ENCODE measurements around the gene TFDP1.
"Not testable (repeated sequence)": the region's sequence is repeated elsewhere in the genome, so short reads cannot be mapped to it uniquely, and the experiment has no call there.

TFDP1 gene

GRCh38 chr13:113589961-113590339, 5.4 kb downstream of the TFDP1 start:
- Histone ChIP-seq H3K27ac (ENCODE audit: low read depth, low read length) (no peak overlapping the region), H3K4me1 (ENCODE audit: control insufficient read depth, insufficient read depth, low read length) (no peaks in the 10 kb centered on the region), H3K36me3 (ENCODE audit: control insufficient read depth, insufficient read depth, low read length) (peaks cover 58% of the 10 kb centered on the region), H3K27me3 (ENCODE audit: control insufficient read depth, insufficient read depth, low read length) (no peaks in the 10 kb centered on the region), H3K9ac (ENCODE audit: low read depth, low read length) (no peak overlapping the region), H3K4me3 (ENCODE audit: low read depth, low read length) (no peak overlapping the region), H3K9me3 (ENCODE audit: control insufficient read depth, insufficient read depth, low read length) (no peaks in the 10 kb centered on the region)

- no peaks in the 10 kb centered on the region for H3K27me3 ChIP-seq (ENCODE audit: control insufficient read depth, insufficient read depth, low read length)
- no peaks in the 10 kb centered on the region for H3K4me1 ChIP-seq (ENCODE audit: control insufficient read depth, insufficient read depth, low read length)
- H3K27ac ChIP-seq (ENCODE audit: low read depth, low read length), result no peak overlapping the region
- H3K9ac ChIP-seq (ENCODE audit: low read depth, low read length), result no peak overlapping the region
- no peak overlapping the region for H3K4me3 ChIP-seq (ENCODE audit: low read depth, low read length)
- no peaks in the 10 kb centered on the region for H3K9me3 ChIP-seq (ENCODE audit: control insufficient read depth, insufficient read depth, low read length)
- peaks cover 64% of the 10 kb centered on the region for H3K36me3 ChIP-seq (ENCODE audit: control insufficient read depth, insufficient read depth, low read length)
These were observed 7.2 kb downstream of the TFDP1 start for GRCh38 chr13:113591750-113592149.

- Histone ChIP-seq H3K27me3 (ENCODE audit: control insufficient read depth, insufficient read depth, low read length) (no peaks in the 10 kb centered on the region), H3K9me3 (ENCODE audit: control insufficient read depth, insufficient read depth, low read length) (no peaks in the 10 kb centered on the region), H3K4me3 (ENCODE audit: low read depth, low read length) (no peak overlapping the region), H3K4me1 (ENCODE audit: control insufficient read depth, insufficient read depth, low read length) (no peaks in the 10 kb centered on the region), H3K36me3 (ENCODE audit: control insufficient read depth, insufficient read depth, low read length) (peaks cover 60% of the 10 kb centered on the region), H3K27ac (ENCODE audit: low read depth, low read length) (no peak overlapping the region), H3K9ac (ENCODE audit: low read depth, low read length) (no peak overlapping the region)
These were observed 8.0 kb downstream of the TFDP1 start for GRCh38 chr13:113592571-113592970.

- H3K9me3 ChIP-seq (ENCODE audit: control insufficient read depth, insufficient read depth, low read length); H3K27me3 ChIP-seq (ENCODE audit: control insufficient read depth, insufficient read depth, low read length); H3K4me1 ChIP-seq (ENCODE audit: control insufficient read depth, insufficient read depth, low read length); H3K9ac ChIP-seq (ENCODE audit: low read depth, low read length); H3K4me3 ChIP-seq (ENCODE audit: low read depth, low read length); H3K27ac ChIP-seq (ENCODE audit: low read depth, low read length): not testable (repeated sequence)
- H3K36me3 ChIP-seq (ENCODE audit: control insufficient read depth, insufficient read depth, low read length), result peaks cover 59% of the 10 kb centered on the region
These were observed 9.7 kb downstream of the TFDP1 start for GRCh38 chr13:113594066-113594821.

- Histone ChIP-seq H3K4me1 (ENCODE audit: control insufficient read depth, insufficient read depth, low read length) (no peaks in the 10 kb centered on the region), H3K36me3 (ENCODE audit: control insufficient read depth, insufficient read depth, low read length) (peaks cover 55% of the 10 kb centered on the region), H3K4me3 (ENCODE audit: low read depth, low read length) (no peak overlapping the region), H3K9ac (ENCODE audit: low read depth, low read length) (no peak overlapping the region), H3K27ac (ENCODE audit: low read depth, low read length) (no peak overlapping the region), H3K9me3 (ENCODE audit: control insufficient read depth, insufficient read depth, low read length) (no peaks in the 10 kb centered on the region), H3K27me3 (ENCODE audit: control insufficient read depth, insufficient read depth, low read length) (no peaks in the 10 kb centered on the region)
These were observed 10.6 kb downstream of the TFDP1 start for GRCh38 chr13:113595131-113595530.

- Histone ChIP-seq H3K36me3 (ENCODE audit: control insufficient read depth, insufficient read depth, low read length) (peaks cover 50% of the 10 kb centered on the region), H3K27ac (ENCODE audit: low read depth, low read length) (no peak overlapping the region), H3K9me3 (ENCODE audit: control insufficient read depth, insufficient read depth, low read length) (no peaks in the 10 kb centered on the region), H3K4me3 (ENCODE audit: low read depth, low read length) (no peak overlapping the region), H3K4me1 (ENCODE audit: control insufficient read depth, insufficient read depth, low read length) (no peaks in the 10 kb centered on the region), H3K27me3 (ENCODE audit: control insufficient read depth, insufficient read depth, low read length) (no peaks in the 10 kb centered on the region), H3K9ac (ENCODE audit: low read depth, low read length) (no peak overlapping the region)
These were observed 12.0 kb downstream of the TFDP1 start for GRCh38 chr13:113596321-113597200.

GRCh38 chr13:113597391-113598080, 13.0 kb downstream of the TFDP1 start:
- Histone ChIP-seq H3K9me3 (ENCODE audit: control insufficient read depth, insufficient read depth, low read length) (no peaks in the 10 kb centered on the region), H3K4me3 (ENCODE audit: low read depth, low read length) (no peak overlapping the region), H3K4me1 (ENCODE audit: control insufficient read depth, insufficient read depth, low read length) (no peaks in the 10 kb centered on the region), H3K27ac (ENCODE audit: low read depth, low read length) (no peak overlapping the region), H3K9ac (ENCODE audit: low read depth, low read length) (no peak overlapping the region), H3K27me3 (ENCODE audit: control insufficient read depth, insufficient read depth, low read length) (no peaks in the 10 kb centered on the region), H3K36me3 (ENCODE audit: control insufficient read depth, insufficient read depth, low read length) (peaks cover 42% of the 10 kb centered on the region)

- H3K9me3 ChIP-seq (ENCODE audit: control insufficient read depth, insufficient read depth, low read length), result no peaks in the 10 kb centered on the region
- H3K27me3 ChIP-seq (ENCODE audit: control insufficient read depth, insufficient read depth, low read length), result no peaks in the 10 kb centered on the region
- peaks cover 39% of the 10 kb centered on the region for H3K36me3 ChIP-seq (ENCODE audit: control insufficient read depth, insufficient read depth, low read length)
- H3K9ac ChIP-seq (ENCODE audit: low read depth, low read length), result no peak overlapping the region
- no peak overlapping the region for H3K27ac ChIP-seq (ENCODE audit: low read depth, low read length)
- H3K4me1 ChIP-seq (ENCODE audit: control insufficient read depth, insufficient read depth, low read length), result no peaks in the 10 kb centered on the region
- H3K4me3 ChIP-seq (ENCODE audit: low read depth, low read length), result no peak overlapping the region
These were observed 13.5 kb downstream of the TFDP1 start for GRCh38 chr13:113598081-113598410.

GRCh38 chr13:113598481-113598880, 13.9 kb downstream of the TFDP1 start:
- Histone ChIP-seq H3K27me3 (ENCODE audit: control insufficient read depth, insufficient read depth, low read length) (no peaks in the 10 kb centered on the region), H3K9ac (ENCODE audit: low read depth, low read length) (no peak overlapping the region), H3K36me3 (ENCODE audit: control insufficient read depth, insufficient read depth, low read length) (peaks cover 39% of the 10 kb centered on the region), H3K27ac (ENCODE audit: low read depth, low read length) (no peak overlapping the region), H3K9me3 (ENCODE audit: control insufficient read depth, insufficient read depth, low read length) (no peaks in the 10 kb centered on the region), H3K4me3 (ENCODE audit: low read depth, low read length) (no peak overlapping the region), H3K4me1 (ENCODE audit: control insufficient read depth, insufficient read depth, low read length) (no peaks in the 10 kb centered on the region)

GRCh38 chr13:113599391-113599790, 14.8 kb downstream of the TFDP1 start:
- H3K4me3 ChIP-seq (ENCODE audit: low read depth, low read length), result no peak overlapping the region
- H3K4me1 ChIP-seq (ENCODE audit: control insufficient read depth, insufficient read depth, low read length), result no peaks in the 10 kb centered on the region
- no peak overlapping the region for H3K9ac ChIP-seq (ENCODE audit: low read depth, low read length)
- H3K27ac ChIP-seq (ENCODE audit: low read depth, low read length), result no peak overlapping the region
- H3K27me3 ChIP-seq (ENCODE audit: control insufficient read depth, insufficient read depth, low read length), result no peaks in the 10 kb centered on the region
- no peaks in the 10 kb centered on the region for H3K9me3 ChIP-seq (ENCODE audit: control insufficient read depth, insufficient read depth, low read length)
- H3K36me3 ChIP-seq (ENCODE audit: control insufficient read depth, insufficient read depth, low read length), result peaks cover 39% of the 10 kb centered on the region
